C4-2B (cell line): ENCODE measurements around the gene ENG.

Experiments
- CTCF ChIP-seq: fragments of 450-650 bp; conservative IDR thresholded peaks from 2 replicates; pipeline ENCODE4 v1.5.1; 2017; ENCODE audit warnings: mild to moderate bottlenecking
- ZFX ChIP-seq: fragments of 450-650 bp; IDR thresholded peaks from 2 replicates; pipeline ENCODE4 v1.6.1; 2017

GRCh38 chr9:127876026-127876763 is 21.7 kb upstream of the ENG start:
- TF ChIP-seq CTCF: no peak
- TF ChIP-seq ZFX: no peak
